ENCODE measurements around the gene ESF1.
"Not testable (repeated sequence)": the region's sequence is repeated elsewhere in the genome, so short reads cannot be mapped to it uniquely, and the experiment has no call there.

Gene ESF1

DNA sequence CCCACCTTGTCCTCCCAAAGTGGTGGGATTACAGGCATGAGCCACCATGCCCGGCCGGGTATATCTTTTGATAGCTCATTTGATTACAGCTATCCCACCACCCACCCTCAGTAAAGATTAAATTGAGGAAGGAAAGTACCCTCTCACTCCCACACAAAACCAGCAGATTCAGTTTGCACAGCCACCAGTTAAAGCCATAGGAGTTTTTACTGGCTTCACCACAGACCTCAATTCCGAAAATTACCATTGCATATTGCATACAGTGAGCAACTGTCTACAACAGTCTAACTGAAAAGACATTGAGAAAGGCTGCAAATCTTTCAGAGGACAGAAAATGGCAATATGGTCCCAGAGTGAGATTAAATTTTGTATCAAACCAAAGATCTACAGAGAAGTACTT is 34.9 kb downstream of the ESF1 start:
- no peaks in the 10 kb centered on the region for H3K4me1 Mint-ChIP-seq
- ATAC-seq (replicated peaks; ENCODE audit: extremely low read depth, poor library complexity, severe bottlenecking) (no peak), DNase-seq (ENCODE audit: low spot score in 2 of 2) (no peak)
- no peaks in the 10 kb centered on the region for H3K27me3 Mint-ChIP-seq
- no peak overlapping the region for H3K4me3 Mint-ChIP-seq
- H3K27ac Mint-ChIP-seq (ENCODE audit: low read depth) = no peak overlapping the region
- H3K9me3 Mint-ChIP-seq = no peaks in the 10 kb centered on the region
- H3K36me3 Mint-ChIP-seq (ENCODE audit: insufficient read depth) = peaks cover 13% of the 10 kb centered on the region

GRCh38 chr20:13745784-13746183 is 38.9 kb downstream of the ESF1 start:
- H3K27me3 Mint-ChIP-seq = no peaks in the 10 kb centered on the region
- no peak overlapping the region for H3K4me3 Mint-ChIP-seq
- DNase-seq (ENCODE audit: low spot score in 2 of 2) = no peak
- no peak overlapping the region for H3K27ac Mint-ChIP-seq (ENCODE audit: low read depth)
- H3K36me3 Mint-ChIP-seq (ENCODE audit: insufficient read depth) = peaks cover 16% of the 10 kb centered on the region
- H3K9me3 Mint-ChIP-seq = peaks cover 4% of the 10 kb centered on the region
- ATAC-seq (replicated peaks; ENCODE audit: extremely low read depth, poor library complexity, severe bottlenecking) = no peak
- H3K4me1 Mint-ChIP-seq = no peaks in the 10 kb centered on the region

DNA sequence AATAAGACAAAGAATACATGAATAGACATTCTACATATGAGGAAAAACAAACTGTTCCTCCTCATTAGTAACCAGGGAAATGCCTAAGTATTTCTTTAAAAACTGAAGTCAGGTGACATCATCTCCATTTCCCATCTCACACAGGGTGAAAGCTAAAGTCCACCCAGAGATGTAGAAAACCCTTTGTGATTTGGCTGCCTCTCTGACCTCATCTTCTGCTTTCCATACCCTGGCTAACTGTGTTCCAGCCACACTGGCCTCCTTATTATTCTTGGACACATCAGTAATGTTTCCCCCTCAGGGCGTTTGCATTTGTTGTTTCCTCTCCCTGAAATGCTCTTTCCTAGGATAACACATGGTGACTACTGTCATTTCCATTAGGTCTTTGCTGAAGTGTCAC is 40.4 kb downstream of the ESF1 start:
- Mint-ChIP-seq H3K9me3 (peaks cover 6% of the 10 kb centered on the region), H3K36me3 (ENCODE audit: insufficient read depth) (peaks cover 13% of the 10 kb centered on the region), H3K27me3 (no peaks in the 10 kb centered on the region), H3K27ac (ENCODE audit: low read depth) (no peak overlapping the region), H3K4me1 (no peaks in the 10 kb centered on the region), H3K4me3 (no peak overlapping the region)
- DNase-seq (ENCODE audit: low spot score in 2 of 2) (no peak), ATAC-seq (replicated peaks; ENCODE audit: extremely low read depth, poor library complexity, severe bottlenecking) (no peak)

DNA sequence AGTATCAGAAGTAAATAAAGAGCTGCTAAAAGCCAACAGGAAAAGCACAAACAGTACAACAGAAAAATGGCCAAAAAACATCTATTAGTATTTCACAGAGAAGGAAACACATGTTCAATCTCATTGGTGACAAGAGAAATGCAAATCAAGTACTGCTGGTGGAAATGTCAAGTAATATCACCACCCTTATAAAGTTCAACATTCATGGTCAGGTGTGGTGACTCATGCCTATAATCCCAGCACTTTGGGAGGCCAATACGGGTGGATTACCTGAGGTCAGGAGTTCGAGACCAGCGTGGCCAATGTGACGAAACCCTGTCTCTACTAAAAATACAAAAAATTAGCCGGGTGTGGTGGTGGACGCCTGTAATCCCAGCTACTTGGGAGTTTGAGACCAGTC is 42.8 kb downstream of the ESF1 start:
- Mint-ChIP-seq H3K27ac (ENCODE audit: low read depth) (no peak overlapping the region), H3K36me3 (ENCODE audit: insufficient read depth) (peaks cover 10% of the 10 kb centered on the region), H3K27me3 (no peaks in the 10 kb centered on the region), H3K4me3 (no peak overlapping the region), H3K4me1 (no peaks in the 10 kb centered on the region), H3K9me3 (peaks cover 6% of the 10 kb centered on the region)
- no peak for DNase-seq (ENCODE audit: low spot score in 2 of 2)
- no peak for ATAC-seq (replicated peaks; ENCODE audit: extremely low read depth, poor library complexity, severe bottlenecking)

- DNase-seq (ENCODE audit: low spot score in 2 of 2) (no peak), ATAC-seq (replicated peaks; ENCODE audit: extremely low read depth, poor library complexity, severe bottlenecking) (no peak)
- H3K4me1 Mint-ChIP-seq = no peaks in the 10 kb centered on the region
- H3K4me3 Mint-ChIP-seq = no peak overlapping the region
- H3K36me3 Mint-ChIP-seq (ENCODE audit: insufficient read depth) = peaks cover 10% of the 10 kb centered on the region
- H3K9me3 Mint-ChIP-seq = peaks cover 6% of the 10 kb centered on the region
- no peaks in the 10 kb centered on the region for H3K27me3 Mint-ChIP-seq
- no peak overlapping the region for H3K27ac Mint-ChIP-seq (ENCODE audit: low read depth)
Measured at GRCh38 chr20:13739731-13740649, 44.7 kb downstream of the ESF1 start.

DNA sequence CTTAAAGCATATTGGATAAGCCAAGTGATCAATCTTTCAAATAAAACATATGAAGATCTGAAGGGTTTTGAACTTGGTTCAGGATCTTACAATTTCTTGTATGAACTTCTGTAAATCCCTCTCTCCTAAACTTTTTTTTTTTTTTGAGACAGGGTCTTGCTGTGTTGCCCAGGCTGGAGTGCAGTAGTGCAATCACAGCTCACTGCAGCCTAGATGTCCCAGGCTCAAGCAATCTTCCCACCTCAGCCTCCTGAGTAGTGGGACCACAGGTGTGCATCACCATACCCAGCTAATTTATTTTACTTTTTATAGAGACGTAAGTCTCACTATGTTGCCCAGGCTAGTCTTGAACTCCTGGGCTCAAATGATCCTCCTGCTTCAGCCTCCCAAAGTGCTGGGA is 46.5 kb downstream of the ESF1 start:
- H3K4me1 Mint-ChIP-seq; H3K27me3 Mint-ChIP-seq; H3K9me3 Mint-ChIP-seq; H3K4me3 Mint-ChIP-seq; DNase-seq (ENCODE audit: low spot score in 2 of 2); ATAC-seq (replicated peaks; ENCODE audit: extremely low read depth, poor library complexity, severe bottlenecking); H3K27ac Mint-ChIP-seq (ENCODE audit: low read depth): not testable (repeated sequence)
- peaks cover 11% of the 10 kb centered on the region for H3K36me3 Mint-ChIP-seq (ENCODE audit: insufficient read depth)

- H3K4me1 Mint-ChIP-seq = no peaks in the 10 kb centered on the region
- H3K4me3 Mint-ChIP-seq = no peak overlapping the region
- H3K27ac Mint-ChIP-seq (ENCODE audit: low read depth) = no peak overlapping the region
- peaks cover 12% of the 10 kb centered on the region for H3K36me3 Mint-ChIP-seq (ENCODE audit: insufficient read depth)
- H3K9me3 Mint-ChIP-seq = peaks cover 6% of the 10 kb centered on the region
- DNase-seq (ENCODE audit: low spot score in 2 of 2) (no peak), ATAC-seq (replicated peaks; ENCODE audit: extremely low read depth, poor library complexity, severe bottlenecking) (no peak)
- H3K27me3 Mint-ChIP-seq = no peaks in the 10 kb centered on the region
Measured at GRCh38 chr20:13736436-13737191, 48.1 kb downstream of the ESF1 start.

GRCh38 chr20:13735826-13736225 is 48.9 kb downstream of the ESF1 start:
- Mint-ChIP-seq H3K9me3 (peaks cover 2% of the 10 kb centered on the region), H3K36me3 (ENCODE audit: insufficient read depth) (peaks cover 14% of the 10 kb centered on the region), H3K27ac (ENCODE audit: low read depth) (no peak overlapping the region), H3K27me3 (no peaks in the 10 kb centered on the region), H3K4me1 (no peaks in the 10 kb centered on the region), H3K4me3 (no peak overlapping the region)
- DNase-seq (ENCODE audit: low spot score in 2 of 2) (no peak), ATAC-seq (replicated peaks; ENCODE audit: extremely low read depth, poor library complexity, severe bottlenecking) (no peak)

DNA sequence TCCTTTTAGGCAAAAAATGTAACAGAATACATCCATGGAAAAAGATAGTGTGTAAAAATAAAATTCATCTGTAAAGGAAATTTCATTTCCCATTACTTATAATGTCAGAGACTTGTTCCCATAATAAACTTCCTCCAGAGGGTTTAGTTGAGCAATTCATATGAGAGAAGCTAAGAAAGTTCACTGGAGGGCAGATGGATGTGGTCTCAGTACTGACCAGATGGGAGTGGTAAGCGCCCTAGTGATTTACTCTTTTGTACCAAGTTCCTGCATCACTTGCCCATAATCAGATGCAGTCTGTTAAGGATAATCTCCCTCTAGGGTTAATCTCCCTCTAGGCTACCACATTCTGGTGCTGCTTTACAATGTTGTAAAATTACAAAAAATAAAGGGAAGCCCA is 61.7 kb downstream of the ESF1 start:
- Mint-ChIP-seq H3K36me3 (ENCODE audit: insufficient read depth) (peaks cover under 1% of the 10 kb centered on the region), H3K9me3 (no peaks in the 10 kb centered on the region), H3K4me3 (no peak overlapping the region), H3K27me3 (no peaks in the 10 kb centered on the region), H3K4me1 (no peaks in the 10 kb centered on the region), H3K27ac (ENCODE audit: low read depth) (no peak overlapping the region)
- ATAC-seq (replicated peaks; ENCODE audit: extremely low read depth, poor library complexity, severe bottlenecking) = no peak
- DNase-seq (ENCODE audit: low spot score in 2 of 2) = no peak

DNA sequence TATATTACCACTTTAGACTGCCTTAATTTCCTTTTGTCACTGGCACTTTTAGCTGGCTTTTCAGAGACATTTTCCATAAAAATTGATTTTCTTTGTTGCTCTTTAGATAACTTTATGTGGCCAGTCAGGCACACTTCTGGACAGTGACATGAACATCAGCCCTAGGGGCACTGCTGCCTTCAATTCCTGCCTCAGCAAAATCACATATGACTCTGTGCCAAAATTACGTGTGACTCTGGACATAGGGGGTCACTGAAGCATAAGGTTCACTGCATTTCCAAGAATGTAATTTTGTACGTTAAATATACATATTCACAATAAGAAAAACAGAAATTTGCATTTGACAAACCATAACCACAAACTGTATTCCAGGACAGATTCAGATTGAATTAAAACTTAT is 66.5 kb downstream of the ESF1 start:
- no peak overlapping the region for H3K27ac Mint-ChIP-seq (ENCODE audit: low read depth)
- ATAC-seq (replicated peaks; ENCODE audit: extremely low read depth, poor library complexity, severe bottlenecking) (no peak), DNase-seq (ENCODE audit: low spot score in 2 of 2) (no peak)
- H3K27me3 Mint-ChIP-seq = no peaks in the 10 kb centered on the region
- no peak overlapping the region for H3K4me3 Mint-ChIP-seq
- no peaks in the 10 kb centered on the region for H3K9me3 Mint-ChIP-seq
- no peaks in the 10 kb centered on the region for H3K4me1 Mint-ChIP-seq
- H3K36me3 Mint-ChIP-seq (ENCODE audit: insufficient read depth) = peaks cover 31% of the 10 kb centered on the region

- Mint-ChIP-seq H3K9me3 (no peaks in the 10 kb centered on the region), H3K4me1 (no peaks in the 10 kb centered on the region), H3K4me3 (no peak overlapping the region), H3K27ac (ENCODE audit: low read depth) (no peak overlapping the region), H3K27me3 (no peaks in the 10 kb centered on the region), H3K36me3 (ENCODE audit: insufficient read depth) (peaks cover 32% of the 10 kb centered on the region)
- no peak for ATAC-seq (replicated peaks; ENCODE audit: extremely low read depth, poor library complexity, severe bottlenecking)
- no peak for DNase-seq (ENCODE audit: low spot score in 2 of 2)
Measured at GRCh38 chr20:13717631-13718044, 67.1 kb downstream of the ESF1 start.

DNA sequence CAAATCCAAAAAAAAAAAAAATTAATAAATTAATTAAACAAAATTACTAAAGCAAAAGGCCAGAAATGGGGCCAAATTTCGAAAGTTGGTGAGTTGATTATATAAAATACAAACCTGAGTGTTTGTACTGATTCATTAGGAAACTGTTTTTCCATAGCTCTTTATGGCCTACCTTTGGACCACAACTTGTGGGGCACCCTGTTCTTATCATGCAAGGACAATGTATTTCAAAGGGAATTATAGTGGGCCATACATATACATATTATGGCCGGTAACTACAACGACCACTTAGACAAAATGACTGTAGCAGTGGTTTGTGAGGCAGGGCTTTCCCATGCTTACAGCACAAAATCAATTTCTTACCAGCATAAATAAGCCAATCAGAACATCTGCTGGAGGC is 69.5 kb downstream of the ESF1 start:
- no peak for ATAC-seq (replicated peaks; ENCODE audit: extremely low read depth, poor library complexity, severe bottlenecking)

DNA sequence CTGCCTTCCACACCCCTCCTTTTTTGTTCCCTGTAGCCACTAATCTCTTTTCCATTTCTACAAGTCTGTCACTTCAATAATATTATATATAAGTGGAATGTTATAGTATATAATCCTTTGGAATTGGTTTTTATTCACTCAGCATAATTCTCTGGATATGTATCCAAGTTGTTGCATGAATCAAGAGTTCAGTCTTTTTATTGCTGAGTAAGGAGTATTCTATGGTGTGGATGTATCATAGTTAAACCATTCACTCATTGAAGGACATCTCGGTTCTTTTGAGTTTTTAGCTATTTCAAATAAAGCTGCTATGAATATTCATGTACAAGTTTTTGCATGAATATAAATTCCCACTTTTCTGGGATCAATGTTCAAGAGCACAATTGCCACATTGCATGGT is 76.5 kb downstream of the ESF1 start:
- ATAC-seq (replicated peaks; ENCODE audit: extremely low read depth, poor library complexity, severe bottlenecking) = no peak
- peaks cover under 1% of the 10 kb centered on the region for H3K27me3 Mint-ChIP-seq
- H3K36me3 Mint-ChIP-seq (ENCODE audit: insufficient read depth) = peaks cover 4% of the 10 kb centered on the region
- DNase-seq (ENCODE audit: low spot score in 2 of 2) = no peak
- H3K4me3 Mint-ChIP-seq = no peak overlapping the region
- no peaks in the 10 kb centered on the region for H3K4me1 Mint-ChIP-seq
- H3K27ac Mint-ChIP-seq (ENCODE audit: low read depth) = no peak overlapping the region
- no peaks in the 10 kb centered on the region for H3K9me3 Mint-ChIP-seq

More for the DNA sequence above, 69.5 kb downstream of the ESF1 start:
- Mint-ChIP-seq H3K27me3 (no peaks in the 10 kb centered on the region), H3K4me3 (no peak overlapping the region), H3K9me3 (no peaks in the 10 kb centered on the region), H3K36me3 (ENCODE audit: insufficient read depth) (peaks cover 32% of the 10 kb centered on the region), H3K27ac (ENCODE audit: low read depth) (no peak overlapping the region), H3K4me1 (no peaks in the 10 kb centered on the region)
- DNase-seq (ENCODE audit: low spot score in 2 of 2) = no peak

Data from central memory CD8-positive, alpha-beta T cell (primary cell).